ENCODE measurements around the gene TRMT44. TPM values are rescaled to one million over a fixed set of nuclear protein-coding genes. Genes with fewer than 3 reads are reported as not detected.

The TRMT44 gene
- total and polyA plus RNA-seq, 2 of the 13 experiments (the other 11 are each of a cell fraction or from before 2014, with no cell fraction given) = 5.8 to 8.6 TPM

DNA sequence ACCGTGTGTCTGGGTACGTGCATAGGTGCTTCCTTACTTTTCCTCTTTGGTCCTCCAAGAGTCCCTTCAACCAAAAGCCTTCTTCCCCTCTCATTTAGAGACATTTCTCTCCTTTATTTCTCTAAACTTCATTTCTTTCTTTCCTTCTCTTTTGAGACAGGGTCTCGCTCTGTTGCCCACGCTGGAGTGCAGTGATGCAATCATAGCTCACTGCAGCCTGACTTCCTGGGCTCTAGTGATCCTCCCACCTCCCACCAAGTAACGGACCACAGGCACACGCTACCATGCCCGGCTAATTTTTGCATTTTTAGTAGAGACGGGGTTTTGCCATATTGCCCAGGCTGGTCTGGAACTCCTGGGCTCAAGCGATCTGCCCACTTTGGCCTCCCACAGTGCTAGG is 42.2 kb upstream of the TRMT44 start:
- no peak for FAIRE-seq

DNA sequence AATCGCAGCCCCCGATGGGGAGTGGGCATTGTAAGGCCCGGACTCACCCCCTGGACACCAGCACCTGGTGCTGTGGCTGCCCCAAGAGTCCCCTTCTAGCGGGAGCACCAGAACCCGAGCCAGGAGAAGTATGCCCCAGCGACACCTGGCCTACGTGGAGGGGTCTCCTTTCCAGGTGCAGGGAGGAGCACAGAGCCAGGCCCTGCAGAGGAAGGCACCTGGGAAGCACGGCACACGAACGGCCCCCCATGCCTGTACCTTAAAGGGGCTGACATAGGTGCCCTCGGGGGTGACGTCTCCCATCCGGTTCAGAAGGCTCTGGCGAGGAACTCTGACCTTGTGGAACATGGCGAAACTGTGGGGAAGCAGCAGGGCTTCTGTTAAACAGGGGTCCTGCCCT is 41.3 kb upstream of the TRMT44 start:
- intact Hi-C loops (cut with micrococcal nuclease; ENCODE audit: unreplicated experiment) (no loop called here), in situ Hi-C loops (cut with HindIII; ENCODE audit: extremely low pct_ligation_motif_present, low pct_unique_long_range_greater_than_20kb) (no loop called here)
- H3K27ac ChIP-seq (ENCODE audit: extremely low read length, insufficient read depth, low read length) = no peak overlapping the region
- H3K9me3 ChIP-seq (ENCODE audit: low read length) = no peaks in the 10 kb centered on the region
- ATAC-seq = no peak
- BruUV-seq (replicated peaks) = no TSS peak
- H2AFZ ChIP-seq (ENCODE audit: low read length) = no peak overlapping the region
- no peak for FAIRE-seq
- 99% methylated on average over 13 of the region's 15 CpGs for WGBS (ENCODE audit: low lambda C conversion rate)
- no peaks in the 10 kb centered on the region; a peak in 1 of 5 replicates for H3K27me3 ChIP-seq (ENCODE audit: control insufficient read depth in 1 of 2, insufficient read depth in 2 of 2, low read length in 2 of 2)
- no peak overlapping the region for H3K4me2 ChIP-seq (ENCODE audit: low read depth, low read length)
- no peaks in the 10 kb centered on the region for H3K4me1 ChIP-seq (ENCODE audit: insufficient read depth, low read length)
- no peak for TF ChIP-seq THYN1 (CRISPR knock-in tag; IDR thresholded peaks at IDR 0.05; ENCODE audit: borderline replicate concordance, low read depth)
- ChIA-PET POLR2A (no interaction called here), CTCF (ENCODE audit: low intra/inter-chr PET ratio, low total read pairs) (no interaction called here)
- H3K4me3 ChIP-seq (replicated peaks in 1 of 3; ENCODE audit: insufficient read depth in 1 of 3, low read depth in 2 of 3, low read length in 3 of 3) = no peak overlapping the region
- no peak overlapping the region for H3K9ac ChIP-seq (ENCODE audit: insufficient read depth, low read depth, low read length)
- peaks cover 0 to 16% of the 10 kb centered on the region in 2 experiments; a peak in 3 of 5 replicates for H3K36me3 ChIP-seq (replicated peaks in 1 of 2; ENCODE audit: control insufficient read depth in 1 of 2, insufficient read depth in 2 of 2, low read length in 2 of 2)
- H3K79me2 ChIP-seq (ENCODE audit: insufficient read depth, low read length) = no peaks in the 10 kb centered on the region
- DNase-seq (ENCODE audit: low spot score) = no peak
- no peaks in the 10 kb centered on the region; the same call in 1 of the 2 replicates for H4K20me1 ChIP-seq (ENCODE audit: insufficient read depth, low read length)

More for the DNA sequence above, 42.2 kb upstream of the TRMT44 start:
- H3K36me3 ChIP-seq (replicated peaks in 1 of 2; ENCODE audit: control insufficient read depth in 1 of 2, insufficient read depth in 2 of 2, low read length in 2 of 2) = peaks cover 0 to 22% of the 10 kb centered on the region in 2 experiments; a peak in 3 of 5 replicates
- TF ChIP-seq ETV6 (CRISPR knock-in tag; conservative IDR thresholded peaks at IDR 0.05) = no peak
- no peak for TF ChIP-seq ZBTB21 (CRISPR knock-in tag; IDR thresholded peaks at IDR 0.05)
- TF ChIP-seq ZSCAN12 (CRISPR knock-in tag; IDR thresholded peaks at IDR 0.05) = no peak
- no peak for TF ChIP-seq ZNF3 (CRISPR knock-in tag; IDR thresholded peaks at IDR 0.05)
- no peak for TF ChIP-seq ZC3H4 (CRISPR knock-in tag; IDR thresholded peaks at IDR 0.05; ENCODE audit: borderline replicate concordance)
- TF ChIP-seq, protein P1, sequence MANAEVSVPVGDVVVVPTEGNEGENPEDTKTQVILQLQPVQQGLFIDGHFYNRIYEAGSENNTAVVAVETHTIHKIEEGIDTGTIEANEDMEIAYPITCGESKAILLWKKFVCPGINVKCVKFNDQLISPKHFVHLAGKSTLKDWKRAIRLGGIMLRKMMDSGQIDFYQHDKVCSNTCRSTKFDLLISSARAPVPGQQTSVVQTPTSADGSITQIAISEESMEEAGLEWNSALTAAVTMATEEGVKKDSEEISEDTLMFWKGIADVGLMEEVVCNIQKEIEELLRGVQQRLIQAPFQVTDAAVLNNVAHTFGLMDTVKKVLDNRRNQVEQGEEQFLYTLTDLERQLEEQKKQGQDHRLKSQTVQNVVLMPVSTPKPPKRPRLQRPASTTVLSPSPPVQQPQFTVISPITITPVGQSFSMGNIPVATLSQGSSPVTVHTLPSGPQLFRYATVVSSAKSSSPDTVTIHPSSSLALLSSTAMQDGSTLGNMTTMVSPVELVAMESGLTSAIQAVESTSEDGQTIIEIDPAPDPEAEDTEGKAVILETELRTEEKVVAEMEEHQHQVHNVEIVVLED (CRISPR knock-in tag; IDR thresholded peaks at IDR 0.05; ENCODE audit: borderline replicate concordance) = no peak
- CTCF ChIA-PET (ENCODE audit: low intra/inter-chr PET ratio, low total read pairs) = no interaction called here
- no peaks in the 10 kb centered on the region for H3K4me1 ChIP-seq (ENCODE audit: insufficient read depth, low read length)
- H3K79me2 ChIP-seq (ENCODE audit: insufficient read depth, low read length) = no peaks in the 10 kb centered on the region
- in situ Hi-C loops (cut with HindIII; ENCODE audit: extremely low pct_ligation_motif_present, low pct_unique_long_range_greater_than_20kb) (no loop called here), intact Hi-C loops (cut with micrococcal nuclease; ENCODE audit: unreplicated experiment) (no loop called here)
- H3K27ac ChIP-seq (ENCODE audit: extremely low read length, insufficient read depth, low read length) = no peak overlapping the region
- no peak overlapping the region for H3K4me3 ChIP-seq (replicated peaks in 1 of 3; ENCODE audit: insufficient read depth in 1 of 3, low read depth in 2 of 3, low read length in 3 of 3)
- no peak overlapping the region for H2AFZ ChIP-seq (ENCODE audit: low read length)
- H3K4me2 ChIP-seq (ENCODE audit: low read depth, low read length) = no peak overlapping the region
- no TSS peak for BruUV-seq (replicated peaks)
- 95% methylated on average over 9 of the region's 9 CpGs for WGBS (ENCODE audit: low lambda C conversion rate)
- H4K20me1 ChIP-seq (ENCODE audit: insufficient read depth, low read length) = no peaks in the 10 kb centered on the region; the same call in 1 of the 2 replicates
- no peaks in the 10 kb centered on the region for H3K9me3 ChIP-seq (ENCODE audit: low read length)
- no peaks in the 10 kb centered on the region; a peak in 1 of 5 replicates for H3K27me3 ChIP-seq (ENCODE audit: control insufficient read depth in 1 of 2, insufficient read depth in 2 of 2, low read length in 2 of 2)
- ATAC-seq (no peak), DNase-seq (ENCODE audit: low spot score) (no peak)
- POLR2A ChIA-PET = no interaction called here
- H3K9ac ChIP-seq (ENCODE audit: insufficient read depth, low read depth, low read length) = no peak overlapping the region
